Activated naive CD8-positive, alpha-beta T cell (primary cell): ENCODE results near the gene IRF8.
"Not testable (repeated sequence)": the region's sequence is repeated elsewhere in the genome, so short reads cannot be mapped to it uniquely, and the experiment has no call there.

Experiments used
- H3K27ac Mint-ChIP-seq: one replicate; pipeline ENCODE4 v1.8.0; 2021; ENCODE audit warnings: mixed read lengths
- H3K27me3 Mint-ChIP-seq: one replicate; pipeline ENCODE4 v1.8.0; 2021; ENCODE audit warnings: mixed read lengths
- H3K36me3 Mint-ChIP-seq: one replicate; pipeline ENCODE4 v1.8.0; 2021; ENCODE audit warnings: mixed read lengths
- H3K4me1 Mint-ChIP-seq: one replicate; pipeline ENCODE4 v1.8.0; 2021; ENCODE audit warnings: low read depth, mixed read lengths
- H3K4me3 Mint-ChIP-seq: one replicate; pipeline ENCODE4 v1.8.0; 2021; ENCODE audit warnings: mild to moderate bottlenecking, mixed read lengths
- H3K9me3 Mint-ChIP-seq: one replicate; pipeline ENCODE4 v1.8.0; 2021; ENCODE audit warnings: low read depth, mixed read lengths

The IRF8 gene

GRCh38 chr16:85898521-85899442, at the start of gene IRF8:
TSS of gene IRF8 (plus strand) at chr16:85899162. CDS start at chr16:85903016, 3,854 bp downstream.
- H3K36me3 Mint-ChIP-seq = peaks cover 19% of the 10 kb centered on the region
- peak within 1 kb of the TSS; percentile 93 for H3K27ac Mint-ChIP-seq
- H3K27me3 Mint-ChIP-seq = no peaks in the 10 kb centered on the region
- no peaks in the 10 kb centered on the region for H3K9me3 Mint-ChIP-seq
- H3K4me3 Mint-ChIP-seq = peak within 1 kb of the TSS; percentile 94
- H3K4me1 Mint-ChIP-seq = peaks cover 45% of the 10 kb centered on the region

- H3K4me3 Mint-ChIP-seq = no peak overlapping the region
- no peaks in the 10 kb centered on the region for H3K36me3 Mint-ChIP-seq
- no peaks in the 10 kb centered on the region for H3K9me3 Mint-ChIP-seq
- peaks cover 8% of the 10 kb centered on the region for H3K4me1 Mint-ChIP-seq
- peaks cover 8% of the 10 kb centered on the region for H3K27me3 Mint-ChIP-seq
- no peak overlapping the region for H3K27ac Mint-ChIP-seq
These were observed 49.6 kb upstream of the IRF8 start for GRCh38 chr16:85849388-85849787.

- Mint-ChIP-seq H3K36me3 (no peaks in the 10 kb centered on the region), H3K27me3 (peaks cover 5% of the 10 kb centered on the region), H3K9me3 (no peaks in the 10 kb centered on the region), H3K27ac (no peak overlapping the region), H3K4me3 (no peak overlapping the region), H3K4me1 (no peaks in the 10 kb centered on the region)
These were observed 48.5 kb upstream of the IRF8 start for GRCh38 chr16:85850344-85850880.

GRCh38 chr16:85851034-85851785, 47.8 kb upstream of the IRF8 start:
- no peak overlapping the region for H3K4me3 Mint-ChIP-seq
- peaks cover 5% of the 10 kb centered on the region for H3K27me3 Mint-ChIP-seq
- no peaks in the 10 kb centered on the region for H3K9me3 Mint-ChIP-seq
- H3K4me1 Mint-ChIP-seq = peaks cover 3% of the 10 kb centered on the region
- no peaks in the 10 kb centered on the region for H3K36me3 Mint-ChIP-seq
- no peak overlapping the region for H3K27ac Mint-ChIP-seq

GRCh38 chr16:85853547-85854545, 45.1 kb upstream of the IRF8 start:
- no peaks in the 10 kb centered on the region for H3K9me3 Mint-ChIP-seq
- H3K27me3 Mint-ChIP-seq = no peaks in the 10 kb centered on the region
- no peaks in the 10 kb centered on the region for H3K36me3 Mint-ChIP-seq
- H3K4me3 Mint-ChIP-seq = no peak overlapping the region
- no peak overlapping the region for H3K27ac Mint-ChIP-seq
- H3K4me1 Mint-ChIP-seq = peaks cover 9% of the 10 kb centered on the region

GRCh38 chr16:85854935-85855334, 44.0 kb upstream of the IRF8 start:
- Mint-ChIP-seq H3K27me3 (no peaks in the 10 kb centered on the region), H3K4me1 (peaks cover 12% of the 10 kb centered on the region), H3K36me3 (no peaks in the 10 kb centered on the region), H3K27ac (no peak overlapping the region), H3K9me3 (no peaks in the 10 kb centered on the region), H3K4me3 (no peak overlapping the region)

- H3K9me3 Mint-ChIP-seq = no peaks in the 10 kb centered on the region
- H3K27me3 Mint-ChIP-seq = no peaks in the 10 kb centered on the region
- H3K4me3 Mint-ChIP-seq = no peak overlapping the region
- no peak overlapping the region for H3K27ac Mint-ChIP-seq
- H3K36me3 Mint-ChIP-seq = no peaks in the 10 kb centered on the region
- peaks cover 12% of the 10 kb centered on the region for H3K4me1 Mint-ChIP-seq
These were observed 42.9 kb upstream of the IRF8 start for GRCh38 chr16:85856079-85856478.

GRCh38 chr16:85856585-85856984, 42.4 kb upstream of the IRF8 start:
- H3K36me3 Mint-ChIP-seq = no peaks in the 10 kb centered on the region
- peaks cover 12% of the 10 kb centered on the region for H3K4me1 Mint-ChIP-seq
- H3K27me3 Mint-ChIP-seq = no peaks in the 10 kb centered on the region

GRCh38 chr16:85857406-85857805, 41.6 kb upstream of the IRF8 start:
- no peaks in the 10 kb centered on the region for H3K36me3 Mint-ChIP-seq
- no peak overlapping the region for H3K27ac Mint-ChIP-seq
- no peak overlapping the region for H3K4me3 Mint-ChIP-seq
- H3K4me1 Mint-ChIP-seq = peaks cover 12% of the 10 kb centered on the region
- H3K9me3 Mint-ChIP-seq = no peaks in the 10 kb centered on the region
- H3K27me3 Mint-ChIP-seq = no peaks in the 10 kb centered on the region

More at GRCh38 chr16:85856585-85856984, 42.4 kb upstream of the IRF8 start:
- Mint-ChIP-seq H3K4me3 (no peak overlapping the region), H3K9me3 (no peaks in the 10 kb centered on the region), H3K27ac (no peak overlapping the region)

GRCh38 chr16:85858571-85858970, 40.4 kb upstream of the IRF8 start:
- H3K36me3 Mint-ChIP-seq, H3K4me3 Mint-ChIP-seq, H3K9me3 Mint-ChIP-seq, H3K27me3 Mint-ChIP-seq, H3K27ac Mint-ChIP-seq: not testable (repeated sequence)
- H3K4me1 Mint-ChIP-seq = peaks cover 12% of the 10 kb centered on the region

GRCh38 chr16:85858984-85859817, 39.8 kb upstream of the IRF8 start:
- Mint-ChIP-seq H3K27ac (no peak overlapping the region), H3K4me1 (peaks cover 12% of the 10 kb centered on the region), H3K9me3 (no peaks in the 10 kb centered on the region), H3K36me3 (no peaks in the 10 kb centered on the region), H3K4me3 (no peak overlapping the region), H3K27me3 (no peaks in the 10 kb centered on the region)

GRCh38 chr16:85859818-85860125, 39.2 kb upstream of the IRF8 start:
- Mint-ChIP-seq H3K4me3 (no peak overlapping the region), H3K27ac (no peak overlapping the region), H3K4me1 (peaks cover 12% of the 10 kb centered on the region), H3K9me3 (no peaks in the 10 kb centered on the region), H3K27me3 (no peaks in the 10 kb centered on the region), H3K36me3 (no peaks in the 10 kb centered on the region)

- Mint-ChIP-seq H3K9me3 (no peaks in the 10 kb centered on the region), H3K4me3 (no peak overlapping the region), H3K27me3 (no peaks in the 10 kb centered on the region), H3K27ac (no peak overlapping the region), H3K36me3 (no peaks in the 10 kb centered on the region), H3K4me1 (peaks cover 12% of the 10 kb centered on the region)
These were observed 38.4 kb upstream of the IRF8 start for GRCh38 chr16:85860413-85861094.
